GM19455 (cell line): Measurements from ENCODE around the gene DENND1A.

Experiments used
- ATAC-seq: cut with Tn5 transposase; IDR thresholded peaks from one replicate; pipeline ENCODE4 v1.9.1; 2021; ENCODE audit not compliant: unreplicated experiment

The DENND1A gene

GRCh38 chr9:123590499-123590898 lies 339.4 kb downstream of the DENND1A start:
- ATAC-seq: no peak

DNA sequence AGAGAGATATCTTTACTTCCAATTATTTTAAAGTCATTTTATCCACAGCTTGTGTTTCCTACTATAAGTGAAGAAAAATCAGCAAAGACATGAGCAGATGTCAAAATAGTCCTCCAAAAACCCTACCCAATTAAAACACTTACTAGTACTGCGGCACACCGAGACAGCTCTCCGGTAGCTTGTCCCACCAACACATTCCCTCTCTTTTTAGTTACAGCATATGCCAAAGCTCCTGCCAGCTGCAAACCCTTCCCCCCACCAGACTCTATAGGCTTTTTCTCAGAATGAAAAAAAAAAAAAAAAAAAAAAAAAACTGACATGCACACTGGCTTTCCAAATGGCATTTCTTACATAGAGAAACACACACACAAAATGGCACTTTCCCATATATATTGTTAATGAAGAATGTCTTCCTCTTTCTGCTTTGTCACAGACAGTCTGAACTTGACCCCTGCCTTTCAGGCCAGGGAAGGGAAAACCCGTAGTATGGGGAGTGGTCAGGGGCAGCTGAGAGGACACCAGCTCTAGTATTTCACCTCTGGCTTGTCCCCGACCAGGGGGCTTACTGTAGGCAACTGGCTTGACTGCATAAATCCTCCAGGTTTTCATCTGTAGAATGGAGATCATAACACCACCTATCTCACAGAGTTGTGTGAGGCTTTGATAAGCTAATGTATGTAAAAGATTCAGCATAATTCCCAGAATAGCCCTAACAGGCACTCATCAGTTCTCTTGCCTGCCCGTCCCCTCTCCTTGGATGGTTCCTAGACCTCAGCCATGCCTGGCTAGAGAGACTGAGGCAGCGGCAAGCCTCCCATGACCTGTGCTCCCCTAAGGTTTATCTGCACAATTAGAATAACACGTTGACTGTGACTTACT lies 340.3 kb downstream of the DENND1A start:
- no peak for ATAC-seq

GRCh38 chr9:123586275-123586674 lies 343.7 kb downstream of the DENND1A start:
- ATAC-seq: no peak

GRCh38 chr9:123584202-123585176 lies 345.4 kb downstream of the DENND1A start:
- ATAC-seq: no peak

DNA sequence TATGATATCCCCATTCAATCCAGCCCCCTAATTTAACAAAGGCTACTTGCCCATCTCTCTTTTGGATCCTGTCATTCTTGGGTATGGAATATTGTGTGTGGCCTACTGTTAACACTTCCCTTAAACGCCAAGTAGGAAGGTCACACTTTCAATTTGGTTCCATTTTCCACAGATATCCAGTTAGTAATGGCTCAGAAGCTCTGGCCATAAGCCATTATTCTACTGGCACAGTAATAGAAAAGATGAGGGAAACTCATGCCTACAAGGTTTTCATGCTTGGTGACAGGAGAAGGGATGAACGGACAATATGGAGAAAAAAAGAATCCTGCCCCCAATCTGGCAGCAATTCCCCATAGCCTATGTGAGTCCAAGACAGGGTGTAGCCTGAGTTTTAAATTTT lies 346.3 kb downstream of the DENND1A start:
- ATAC-seq: no peak

- ATAC-seq: no peak
These were observed 358.7 kb downstream of the DENND1A start for GRCh38 chr9:123571240-123571639.

- ATAC-seq: no peak
These were observed 360.9 kb downstream of the DENND1A start for GRCh38 chr9:123568691-123569688.

GRCh38 chr9:123567013-123567412 lies 362.9 kb downstream of the DENND1A start:
- no peak for ATAC-seq

GRCh38 chr9:123564652-123565051 lies 365.3 kb downstream of the DENND1A start:
- ATAC-seq: no peak

DNA sequence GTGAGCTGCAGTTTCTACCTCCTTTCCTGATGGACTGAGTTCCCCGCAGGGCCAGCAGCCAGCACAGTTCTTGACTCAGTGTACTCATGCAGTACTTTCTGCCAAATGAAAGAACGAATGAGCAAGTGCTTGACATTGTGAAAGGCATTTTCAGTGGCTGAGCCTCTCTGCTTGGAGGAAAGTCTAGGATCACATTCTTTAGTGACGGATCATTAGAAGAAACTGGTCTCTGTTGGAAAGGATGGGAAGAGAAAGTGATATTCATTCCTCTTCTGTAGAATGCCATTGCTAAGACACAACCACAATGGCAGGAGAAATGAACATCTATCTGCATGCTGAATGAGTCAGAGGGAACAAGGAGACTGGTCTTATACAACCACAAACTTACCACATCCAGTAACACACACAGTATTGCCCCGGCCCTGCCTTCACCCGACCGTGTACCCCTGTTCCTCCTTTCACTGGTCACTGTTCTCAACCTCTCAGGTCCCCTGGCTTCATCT lies 367.0 kb downstream of the DENND1A start:
- ATAC-seq: no peak

- no peak for ATAC-seq
These were observed 368.9 kb downstream of the DENND1A start for GRCh38 chr9:123561046-123561445.

GRCh38 chr9:123556464-123557435 lies 373.2 kb downstream of the DENND1A start:
- no peak for ATAC-seq

DNA sequence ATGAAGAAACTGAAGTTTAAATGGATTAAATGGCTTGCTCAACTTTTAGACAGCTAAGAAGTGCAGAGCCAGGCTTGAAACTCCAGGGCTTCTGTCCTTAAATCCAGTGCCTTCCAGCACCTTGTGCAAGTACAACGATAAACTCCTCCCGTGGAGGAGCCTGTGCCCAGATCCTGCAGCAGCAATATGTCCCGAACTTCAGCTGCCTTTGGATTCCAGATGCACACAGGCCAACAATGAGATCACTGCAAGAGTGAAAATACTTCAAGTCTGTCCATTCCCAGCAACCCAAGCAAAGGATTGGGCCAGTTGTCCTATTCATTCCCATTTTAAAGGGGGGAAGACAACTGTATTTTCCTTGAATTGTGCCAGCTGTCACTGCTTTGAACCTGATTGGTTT lies 374.3 kb downstream of the DENND1A start:
- no peak for ATAC-seq

DNA sequence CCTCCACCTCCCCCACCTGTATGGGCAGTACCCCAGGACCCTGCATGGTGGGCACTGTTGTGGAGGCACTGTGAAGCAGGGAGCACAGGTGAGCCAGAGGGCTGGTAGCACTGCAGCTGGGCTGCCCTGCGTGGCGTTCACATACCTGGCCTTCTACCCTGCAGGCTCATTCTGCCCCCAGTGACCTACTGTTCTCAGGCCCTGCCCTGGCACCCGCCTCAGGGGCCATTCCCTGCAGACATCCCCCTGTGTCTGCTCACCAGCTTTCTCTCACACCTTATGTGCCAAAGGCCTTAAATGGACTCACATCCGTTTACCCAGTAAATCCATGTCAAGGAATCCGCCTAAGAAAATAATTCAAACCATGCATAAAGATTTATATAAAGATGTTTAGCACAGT lies 377.4 kb downstream of the DENND1A start:
- ATAC-seq: no peak

GRCh38 chr9:123551734-123552133 lies 378.2 kb downstream of the DENND1A start:
- ATAC-seq: no peak

- no peak for ATAC-seq
These were observed 379.1 kb downstream of the DENND1A start for GRCh38 chr9:123550797-123551196.

DNA sequence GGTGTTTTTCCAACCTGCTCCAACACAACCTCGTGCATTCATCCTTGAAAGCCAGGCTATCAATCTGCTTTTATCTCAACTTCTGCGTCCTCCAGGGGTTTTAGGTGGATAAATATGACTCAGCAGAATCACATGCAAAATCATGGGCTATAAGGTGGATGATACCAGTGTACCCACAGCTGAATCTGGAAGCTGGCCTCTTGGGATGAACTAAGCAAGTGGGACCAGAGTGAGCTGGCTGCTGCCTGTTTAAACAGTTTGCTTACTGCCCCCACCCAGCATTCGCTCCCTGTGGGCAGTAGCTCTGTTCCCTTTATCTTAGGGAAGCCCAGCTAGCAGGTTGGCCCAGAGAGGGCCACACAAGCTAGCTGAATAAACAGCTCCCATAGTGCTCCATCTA lies 379.9 kb downstream of the DENND1A start:
- ATAC-seq: no peak

DNA sequence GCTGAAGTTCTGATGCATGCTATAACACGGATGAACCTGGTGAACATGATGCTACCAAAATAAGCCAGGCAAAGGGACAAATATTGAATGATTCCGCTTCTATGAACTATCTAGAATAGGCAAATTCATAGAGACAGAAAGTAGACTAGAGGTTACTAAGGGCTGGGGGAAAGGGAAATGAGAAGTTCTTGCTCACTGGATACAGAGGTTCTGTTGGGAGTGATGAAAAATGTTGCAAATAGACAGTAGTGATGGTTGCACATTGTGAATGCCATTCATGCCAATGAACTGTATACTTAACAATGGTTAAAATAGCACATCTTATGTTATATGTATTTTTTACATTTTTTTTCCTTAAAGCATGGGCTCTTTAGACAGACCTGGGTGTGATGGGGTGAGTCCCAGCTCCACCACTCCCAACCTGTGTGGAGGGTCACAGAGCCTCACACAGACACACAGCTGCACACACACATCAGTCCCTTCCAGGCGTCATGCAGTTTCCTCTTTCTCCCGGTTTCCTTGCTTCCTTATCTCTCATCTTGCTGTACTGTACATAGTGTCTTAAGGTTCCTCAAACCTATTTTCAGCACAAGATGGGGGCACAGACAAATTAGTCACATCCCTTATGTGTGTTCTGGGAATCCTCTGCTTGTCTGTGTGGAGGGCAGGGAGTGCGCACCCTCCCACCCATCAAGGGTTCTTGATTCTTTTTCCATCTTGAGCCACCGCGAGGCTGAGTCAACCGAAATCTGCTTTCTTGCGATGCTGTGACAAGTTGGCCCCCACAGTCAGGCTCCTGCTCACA lies 381.0 kb downstream of the DENND1A start:
- no peak for ATAC-seq
